GM19043 (cell line): ENCODE measurements around the gene YPEL2.

Source experiments
- ATAC-seq: cut with Tn5 transposase; IDR thresholded peaks from one replicate; pipeline ENCODE4 v1.9.1; 2021; ENCODE audit warnings: low read depth; ENCODE audit not compliant: unreplicated experiment

Gene YPEL2

GRCh38 chr17:59426031-59426430 lies 94.6 kb downstream of the YPEL2 start:
- ATAC-seq: no peak

GRCh38 chr17:59427425-59427921 lies 96.0 kb downstream of the YPEL2 start:
- ATAC-seq: no peak

DNA sequence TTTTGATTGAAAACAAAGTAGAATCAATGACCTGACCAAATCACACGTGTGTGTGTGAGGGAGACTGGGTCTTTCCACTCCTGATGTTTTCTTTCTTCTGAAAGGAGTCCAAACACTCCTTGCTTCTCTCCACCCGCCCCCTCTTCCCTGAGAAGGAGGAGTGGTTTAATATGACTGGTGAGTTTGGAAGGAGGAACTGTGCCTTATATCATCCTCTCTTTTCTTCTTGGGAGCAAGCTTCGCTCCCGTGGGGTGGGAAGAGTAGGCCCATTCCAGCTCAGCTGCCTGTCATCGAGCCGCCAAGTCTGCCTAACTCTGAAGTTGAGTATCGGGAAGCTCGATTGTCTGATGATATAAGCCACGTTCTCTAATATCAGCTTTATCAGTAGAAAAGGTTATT lies 96.5 kb downstream of the YPEL2 start:
- ATAC-seq: no peak

DNA sequence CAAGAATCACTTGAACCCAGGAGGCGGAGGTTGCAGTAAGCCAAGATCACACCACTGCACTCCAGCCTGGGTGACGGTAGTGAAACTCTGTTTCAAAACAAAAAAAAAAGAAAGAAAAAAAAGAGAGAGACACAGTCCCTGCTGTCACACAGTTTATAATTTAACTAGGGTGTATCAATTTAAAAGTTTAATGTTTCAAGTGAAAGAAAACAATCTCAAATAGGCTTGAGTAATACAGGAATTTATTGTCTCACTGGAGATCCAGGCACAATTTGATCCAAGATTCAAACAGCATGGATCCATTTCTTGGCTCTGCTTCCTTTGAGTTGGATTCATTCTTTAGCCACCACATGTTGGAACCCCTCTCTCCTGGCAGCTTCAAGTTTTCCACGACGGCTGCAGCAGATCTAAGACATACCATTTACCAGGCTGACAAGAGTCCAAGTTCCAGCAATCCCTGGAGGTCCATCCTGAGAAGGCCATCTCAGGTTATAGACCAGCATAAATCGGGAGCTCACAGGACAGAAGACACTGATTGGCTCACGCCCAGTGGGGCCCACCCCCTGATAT lies 97.5 kb downstream of the YPEL2 start:
- no peak for ATAC-seq

DNA sequence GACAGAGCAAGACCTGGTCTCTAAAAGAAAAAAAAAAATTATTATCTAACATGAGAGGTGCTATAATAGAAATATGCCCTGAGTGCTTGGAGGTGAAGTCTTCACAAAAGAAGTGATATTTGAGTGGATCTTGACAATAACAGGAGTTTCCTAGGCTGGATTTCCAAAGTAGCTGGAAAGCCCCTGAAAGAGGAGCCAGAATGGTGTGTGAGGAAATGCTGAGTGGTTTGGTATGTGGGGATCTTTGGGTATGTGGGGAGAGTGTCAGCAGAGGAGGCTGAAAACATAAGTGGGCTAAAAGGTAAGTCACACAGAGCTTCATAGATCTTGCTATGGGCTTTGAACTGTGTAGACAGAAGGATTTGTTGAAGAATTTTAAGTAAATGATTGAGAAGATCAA lies 100.1 kb downstream of the YPEL2 start:
- no peak for ATAC-seq

DNA sequence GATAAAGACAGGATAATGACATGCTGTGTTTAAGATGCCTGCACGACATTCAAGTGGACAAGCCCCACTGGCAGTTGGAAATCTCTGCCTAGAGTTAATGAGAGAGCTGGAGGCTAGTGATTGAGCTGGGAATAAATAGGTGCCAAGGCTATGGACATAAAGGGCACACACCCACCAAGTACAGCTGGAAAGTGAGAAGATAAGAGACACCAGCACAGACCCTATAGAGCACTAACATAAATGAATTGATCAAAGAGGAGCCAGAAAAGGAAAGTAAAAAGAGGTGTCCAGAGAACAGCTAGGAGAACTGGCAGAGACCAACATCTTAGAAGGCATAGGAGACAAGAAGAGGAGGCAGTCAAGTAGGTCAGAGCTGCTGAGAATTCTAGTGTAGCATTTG lies 101.2 kb downstream of the YPEL2 start:
- ATAC-seq: no peak

GRCh38 chr17:59433586-59433985 lies 102.1 kb downstream of the YPEL2 start:
- ATAC-seq: no peak

DNA sequence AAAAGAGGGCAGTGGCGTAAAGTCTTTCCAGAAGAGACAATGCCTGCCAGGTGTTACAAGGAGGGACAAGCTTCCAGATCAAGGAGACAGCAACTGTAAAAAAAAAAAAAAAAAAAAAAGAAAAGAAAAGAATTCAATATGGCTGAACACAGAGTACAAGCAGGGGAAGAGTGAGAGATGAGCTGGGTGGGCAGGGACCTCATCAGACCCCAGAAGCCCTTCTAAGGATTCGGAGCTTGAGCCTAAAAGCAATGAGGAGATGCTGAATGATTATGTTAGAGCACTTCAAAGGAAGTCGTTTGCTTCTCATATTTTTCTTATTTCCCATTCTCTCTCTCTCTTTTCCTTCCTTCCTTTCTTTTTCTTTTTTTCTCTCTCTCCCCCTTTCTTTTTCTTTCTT lies 103.0 kb downstream of the YPEL2 start:
- ATAC-seq: no peak

DNA sequence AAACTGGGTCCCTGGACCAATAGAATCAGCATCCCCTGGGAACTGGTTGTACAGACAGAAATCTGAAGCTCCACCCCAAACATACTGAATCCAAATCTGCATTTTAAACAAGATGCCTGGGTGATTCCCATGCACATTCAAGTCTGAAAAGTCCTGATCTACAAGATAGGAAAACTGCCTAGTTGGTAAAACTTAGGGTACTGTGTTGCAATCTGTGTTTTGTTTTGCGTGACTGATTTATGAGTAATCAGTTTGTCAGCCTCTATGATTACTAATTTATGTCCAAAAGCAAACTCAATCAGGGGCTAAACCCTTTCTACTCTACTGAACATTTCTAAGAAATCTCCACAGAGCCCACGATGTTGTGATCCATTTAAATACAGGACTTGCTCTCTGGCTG lies 103.8 kb downstream of the YPEL2 start:
- ATAC-seq: no peak

GRCh38 chr17:59436900-59437299 lies 105.4 kb downstream of the YPEL2 start:
- no peak for ATAC-seq

- no peak for ATAC-seq
Observed at GRCh38 chr17:59437791-59438281, 106.4 kb downstream of the YPEL2 start.

DNA sequence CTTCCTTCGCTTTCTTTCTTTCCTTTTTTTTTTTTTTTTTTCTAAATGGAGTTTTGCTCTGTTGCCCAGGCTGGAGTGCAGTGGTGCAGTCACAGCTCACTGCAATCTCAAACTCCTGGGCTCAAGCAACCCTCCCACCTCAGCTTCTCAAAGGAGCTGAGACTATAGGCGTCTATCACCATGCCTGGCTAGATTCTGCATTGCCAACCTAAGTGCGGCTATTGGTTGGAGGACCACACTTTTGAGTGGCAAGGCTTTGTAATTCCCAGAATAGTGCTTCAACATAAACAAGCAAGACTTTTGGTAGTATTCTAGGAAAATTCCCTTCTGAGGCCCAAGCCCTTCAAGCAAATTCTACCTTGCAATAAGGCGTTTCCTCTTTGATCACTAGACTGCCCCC lies 107.8 kb downstream of the YPEL2 start:
- ATAC-seq: no peak

GRCh38 chr17:59439741-59440211 lies 108.3 kb downstream of the YPEL2 start:
- no peak for ATAC-seq

DNA sequence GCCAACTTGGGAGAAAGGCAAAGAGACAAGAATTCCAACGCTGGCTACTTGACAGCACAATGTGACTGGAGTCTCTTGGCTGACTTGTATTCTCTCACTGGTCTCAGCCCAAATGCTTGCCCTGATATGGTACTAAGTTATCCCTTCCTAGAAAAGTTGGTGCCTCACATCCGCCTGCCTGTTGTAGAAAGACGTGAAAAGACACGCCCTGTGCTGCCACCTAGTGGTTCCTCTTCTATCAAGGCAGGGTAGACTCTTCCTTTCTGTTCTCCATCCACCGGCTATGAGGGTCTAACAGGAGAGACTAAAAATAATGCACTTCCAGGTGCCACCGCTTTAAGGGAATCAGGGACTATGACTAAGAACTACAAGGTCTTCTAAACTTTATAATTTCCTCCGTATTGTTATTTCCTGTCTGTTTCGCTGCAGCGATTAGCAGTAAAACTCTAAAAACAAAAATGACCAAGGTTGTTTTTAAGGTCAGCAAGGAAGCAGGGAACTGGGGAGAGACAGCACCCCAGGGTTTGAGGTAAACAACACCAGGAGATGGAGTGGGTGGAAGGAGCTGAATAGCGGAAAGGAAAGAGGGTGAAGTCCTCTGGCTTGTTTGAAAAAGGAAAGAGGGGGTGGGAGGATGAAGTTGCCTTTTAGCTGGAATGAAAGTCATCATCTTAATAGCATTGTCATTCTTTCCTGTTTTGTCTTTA lies 109.5 kb downstream of the YPEL2 start:
- peak; percentile 71 for ATAC-seq

- ATAC-seq: no peak
Observed at GRCh38 chr17:59441464-59442096, 110.1 kb downstream of the YPEL2 start.

DNA sequence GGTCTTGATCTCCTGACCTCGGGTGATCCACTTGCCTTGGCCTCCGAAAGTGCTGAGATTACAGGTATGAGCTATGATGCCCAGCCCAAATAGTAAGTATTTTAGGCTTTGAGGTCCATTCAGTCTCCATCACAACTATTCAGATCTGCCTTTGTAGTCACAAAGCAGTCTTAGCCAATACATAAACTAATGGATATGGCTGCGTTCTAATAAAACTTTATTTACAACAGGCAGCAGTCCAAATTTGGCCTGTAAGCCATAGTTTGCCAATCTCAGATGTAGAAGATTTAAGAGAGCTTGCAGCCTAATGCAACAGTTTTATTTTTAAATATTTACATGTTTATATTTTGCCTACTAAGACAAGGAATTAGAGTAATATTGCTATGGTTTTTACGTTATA lies 111.7 kb downstream of the YPEL2 start:
- ATAC-seq: no peak
